Central memory CD8-positive, alpha-beta T cell (primary cell): ENCODE measurements around the gene EXT2.

Experiments
- ATAC-seq: fragments of 150-1000 bp; cut with Tn5 transposase; replicated peaks from 2 replicates; pipeline ENCODE4 v1.10.0; 2022; ENCODE audit warnings: mild to moderate bottlenecking, moderate FRiP score, moderate number of reproducible peaks; ENCODE audit not compliant: poor library complexity, severe bottlenecking; ENCODE audit errors: extremely low read depth
- DNase-seq, 2 donors: peaks; one replicate each; pipeline ENCODE4 v3.0.0; 2021; ENCODE audit warnings: low spot score in 2 of 2
- H3K27ac Mint-ChIP-seq: one replicate; pipeline ENCODE4 v1.8.0; 2022; ENCODE audit warnings: low read depth, mild to moderate bottlenecking, moderate library complexity, mixed read lengths
- H3K27me3 Mint-ChIP-seq: one replicate; pipeline ENCODE4 v1.8.0; 2022; ENCODE audit warnings: mixed read lengths
- H3K36me3 Mint-ChIP-seq: one replicate; pipeline ENCODE4 v1.8.0; 2022; ENCODE audit warnings: mild to moderate bottlenecking, moderate library complexity, mixed read lengths; ENCODE audit not compliant: insufficient read depth
- H3K4me1 Mint-ChIP-seq: one replicate; pipeline ENCODE4 v1.8.0; 2022; ENCODE audit warnings: mixed read lengths
- H3K4me3 Mint-ChIP-seq: one replicate; pipeline ENCODE4 v1.8.0; 2022; ENCODE audit warnings: mild to moderate bottlenecking, moderate library complexity, mixed read lengths
- H3K9me3 Mint-ChIP-seq: one replicate; pipeline ENCODE4 v1.8.0; 2022; ENCODE audit warnings: mixed read lengths

Gene EXT2

DNA sequence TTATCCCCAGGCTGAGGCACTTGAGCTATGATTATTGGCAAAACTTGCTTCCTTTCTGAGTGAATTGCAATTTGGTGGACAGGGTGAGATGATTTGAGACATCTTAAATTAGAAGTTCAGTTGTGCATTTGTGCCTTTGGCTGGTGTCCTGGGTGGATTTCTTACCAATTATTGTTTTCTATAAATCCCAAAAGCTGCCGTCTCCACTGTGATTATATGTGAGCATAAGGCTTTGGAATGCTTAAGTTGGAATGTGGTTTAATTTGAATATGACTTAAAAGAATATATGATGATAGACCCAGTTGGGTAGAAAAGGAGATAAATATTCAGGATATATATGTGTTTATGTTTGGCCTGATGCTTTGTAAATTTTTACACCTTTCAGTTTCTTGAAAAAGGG is 70.0 kb downstream of the EXT2 start:
- no peak overlapping the region for H3K4me3 Mint-ChIP-seq
- H3K9me3 Mint-ChIP-seq, result no peaks in the 10 kb centered on the region
- no peak overlapping the region for H3K27ac Mint-ChIP-seq
- ATAC-seq (no peak), DNase-seq (no peak)
- H3K4me1 Mint-ChIP-seq, result peaks cover 4% of the 10 kb centered on the region
- peaks cover under 1% of the 10 kb centered on the region for H3K36me3 Mint-ChIP-seq
- H3K27me3 Mint-ChIP-seq, result no peaks in the 10 kb centered on the region

DNA sequence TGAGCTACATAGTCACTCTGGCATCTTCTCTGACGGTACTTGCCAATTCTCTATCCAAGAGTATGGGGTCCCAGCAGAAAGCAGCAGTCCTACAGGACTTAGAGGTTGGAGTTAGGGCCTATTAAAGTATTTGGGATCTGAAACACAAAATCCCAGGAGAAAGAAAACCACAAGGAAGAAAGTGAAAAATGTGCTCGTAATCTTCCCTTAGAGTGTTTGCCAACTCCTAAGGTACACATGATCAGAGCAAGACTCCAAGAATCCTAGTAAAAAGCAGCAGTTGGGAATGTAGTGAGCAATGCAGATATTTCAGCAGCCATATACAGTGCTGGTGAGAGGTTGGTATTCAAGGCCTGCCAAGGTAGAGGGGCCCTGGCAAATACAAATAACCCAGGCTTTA is 71.6 kb downstream of the EXT2 start:
- DNase-seq (no peak), ATAC-seq (no peak)
- no peaks in the 10 kb centered on the region for H3K27me3 Mint-ChIP-seq
- H3K27ac Mint-ChIP-seq, result no peak overlapping the region
- no peaks in the 10 kb centered on the region for H3K9me3 Mint-ChIP-seq
- H3K4me3 Mint-ChIP-seq, result no peak overlapping the region
- H3K36me3 Mint-ChIP-seq, result no peaks in the 10 kb centered on the region
- no peaks in the 10 kb centered on the region for H3K4me1 Mint-ChIP-seq

DNA sequence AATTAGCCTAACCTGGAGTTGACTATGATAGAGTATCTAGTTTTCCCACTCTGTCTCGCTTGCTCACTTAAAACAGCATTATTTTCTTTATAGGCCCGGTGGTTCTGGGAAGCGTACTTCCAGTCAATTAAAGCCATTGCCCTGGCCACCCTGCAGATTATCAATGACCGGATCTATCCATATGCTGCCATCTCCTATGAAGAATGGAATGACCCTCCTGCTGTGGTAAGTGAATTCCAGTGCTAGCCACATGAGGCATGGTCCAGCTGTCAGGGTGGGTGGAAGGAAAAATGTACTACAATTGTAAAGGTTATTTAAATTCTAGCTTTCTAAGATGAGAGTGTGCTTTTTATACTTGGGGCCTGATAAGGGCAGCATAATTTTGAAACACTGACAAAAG is 76.0 kb downstream of the EXT2 start:
- DNase-seq, result no peak
- ATAC-seq, result no peak
- peaks cover 12% of the 10 kb centered on the region for H3K4me1 Mint-ChIP-seq
- H3K27me3 Mint-ChIP-seq, result no peaks in the 10 kb centered on the region
- H3K4me3 Mint-ChIP-seq, result no peak overlapping the region
- no peak overlapping the region for H3K27ac Mint-ChIP-seq
- no peaks in the 10 kb centered on the region for H3K9me3 Mint-ChIP-seq
- peaks cover 7% of the 10 kb centered on the region for H3K36me3 Mint-ChIP-seq

DNA sequence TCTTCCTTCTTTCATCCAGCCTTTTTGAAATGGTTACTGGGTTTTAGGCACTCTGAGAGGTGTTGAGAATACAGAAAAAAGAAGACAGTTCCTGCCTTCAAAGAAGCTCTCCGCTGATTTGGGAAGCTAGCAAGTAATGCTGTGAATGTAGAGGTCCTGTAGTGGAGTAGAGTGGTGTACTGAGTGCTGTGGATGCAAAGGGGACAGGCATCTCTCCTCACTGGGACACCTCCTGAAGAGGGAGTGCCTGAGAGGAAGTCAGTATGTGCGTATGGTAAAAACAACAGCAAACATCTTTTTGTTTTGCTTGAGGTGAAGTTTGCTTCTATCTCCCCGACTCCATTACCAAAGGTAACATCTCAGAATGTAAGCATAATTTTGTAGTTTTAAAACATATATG is 77.5 kb downstream of the EXT2 start:
- no peak overlapping the region for H3K27ac Mint-ChIP-seq
- peaks cover 12% of the 10 kb centered on the region for H3K4me1 Mint-ChIP-seq
- ATAC-seq, result no peak
- H3K4me3 Mint-ChIP-seq, result no peak overlapping the region
- peaks cover 7% of the 10 kb centered on the region for H3K36me3 Mint-ChIP-seq
- no peaks in the 10 kb centered on the region for H3K27me3 Mint-ChIP-seq
- no peak for DNase-seq
- H3K9me3 Mint-ChIP-seq, result no peaks in the 10 kb centered on the region

DNA sequence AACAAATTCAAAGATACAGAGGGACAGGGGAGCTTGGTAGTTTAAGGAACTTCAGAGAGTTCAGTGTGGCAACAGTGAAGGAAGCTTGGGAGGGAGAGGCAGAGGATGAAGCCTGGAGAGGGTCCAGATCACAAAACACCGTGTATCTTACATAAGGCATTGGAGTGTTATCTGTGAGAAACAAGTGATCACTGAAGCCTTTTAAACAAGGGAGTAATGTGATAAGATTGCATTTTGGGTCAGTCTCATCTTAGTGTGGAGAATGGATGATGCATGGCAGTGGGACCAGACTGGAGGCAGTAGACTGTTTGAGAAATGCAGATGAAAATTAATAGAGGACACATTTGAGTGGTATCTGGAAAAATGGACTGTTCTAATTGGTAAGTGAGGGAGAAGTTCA is 79.4 kb downstream of the EXT2 start:
- no peak for DNase-seq
- Mint-ChIP-seq H3K27ac (no peak overlapping the region), H3K4me3 (no peak overlapping the region)

DNA sequence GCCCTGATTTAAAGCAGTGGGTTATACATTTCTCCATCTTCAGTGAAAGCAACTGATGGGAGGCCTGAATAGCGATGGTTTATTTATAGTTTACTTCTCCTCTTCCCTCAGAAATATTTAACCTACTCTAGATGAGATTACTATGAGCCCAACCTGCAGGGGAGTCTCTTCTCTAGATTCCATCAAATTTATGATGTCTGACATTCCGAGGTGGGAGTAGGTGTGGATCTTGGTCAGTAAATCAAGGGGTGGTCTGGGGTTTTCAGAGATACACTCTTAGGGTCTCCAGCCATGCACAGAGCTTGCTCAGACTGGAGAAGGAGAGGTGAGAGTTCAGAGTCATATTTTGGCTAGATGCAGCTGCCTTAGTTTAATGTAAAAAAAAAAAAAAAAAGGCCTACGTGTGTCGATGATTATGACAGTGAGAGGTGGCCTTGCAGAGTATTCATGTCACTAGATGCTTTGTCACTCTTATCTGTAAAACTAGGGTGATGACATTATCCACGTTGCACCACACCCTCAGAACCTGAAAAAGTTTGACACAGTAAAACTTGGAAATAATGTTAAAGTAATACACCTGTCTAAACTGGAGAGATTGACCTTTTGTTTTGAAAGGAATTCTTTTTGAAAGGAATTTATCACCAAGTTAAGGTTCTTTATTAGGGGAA is 81.2 kb downstream of the EXT2 start:
- DNase-seq (no peak), ATAC-seq (no peak)
- Mint-ChIP-seq H3K36me3 (peaks cover 9% of the 10 kb centered on the region), H3K4me1 (peaks cover 12% of the 10 kb centered on the region), H3K9me3 (no peaks in the 10 kb centered on the region), H3K27me3 (no peaks in the 10 kb centered on the region), H3K27ac (peak overlapping the region; percentile 50), H3K4me3 (no peak overlapping the region)

More for the DNA sequence above, 79.4 kb downstream of the EXT2 start:
- Mint-ChIP-seq H3K27me3 (no peaks in the 10 kb centered on the region), H3K36me3 (peaks cover 7% of the 10 kb centered on the region), H3K9me3 (no peaks in the 10 kb centered on the region), H3K4me1 (peaks cover 12% of the 10 kb centered on the region)
- no peak for ATAC-seq

DNA sequence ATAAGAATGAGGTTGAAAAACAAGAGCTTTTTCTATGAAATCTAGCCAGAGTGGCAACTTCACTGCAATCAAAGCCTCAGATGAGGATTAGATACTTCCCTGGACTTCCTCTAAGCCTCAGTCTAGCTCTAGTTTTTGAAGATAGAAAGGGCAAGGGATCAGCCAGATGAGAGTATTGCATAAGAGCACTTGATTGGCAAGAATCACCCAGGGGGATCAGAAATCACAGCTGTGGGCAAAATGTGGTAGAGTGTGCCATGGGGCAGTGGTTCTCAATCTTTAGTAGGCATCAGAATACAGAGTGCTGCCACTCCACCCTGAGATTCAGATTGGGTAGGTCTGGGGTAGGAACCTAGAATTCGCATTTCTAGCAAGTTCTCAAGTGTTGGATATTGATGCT is 82.4 kb downstream of the EXT2 start:
- DNase-seq, result no peak
- Mint-ChIP-seq H3K27ac (no peak overlapping the region), H3K4me3 (no peak overlapping the region), H3K4me1 (peaks cover 13% of the 10 kb centered on the region), H3K9me3 (no peaks in the 10 kb centered on the region), H3K36me3 (peaks cover 4% of the 10 kb centered on the region), H3K27me3 (no peaks in the 10 kb centered on the region)
- ATAC-seq, result no peak

DNA sequence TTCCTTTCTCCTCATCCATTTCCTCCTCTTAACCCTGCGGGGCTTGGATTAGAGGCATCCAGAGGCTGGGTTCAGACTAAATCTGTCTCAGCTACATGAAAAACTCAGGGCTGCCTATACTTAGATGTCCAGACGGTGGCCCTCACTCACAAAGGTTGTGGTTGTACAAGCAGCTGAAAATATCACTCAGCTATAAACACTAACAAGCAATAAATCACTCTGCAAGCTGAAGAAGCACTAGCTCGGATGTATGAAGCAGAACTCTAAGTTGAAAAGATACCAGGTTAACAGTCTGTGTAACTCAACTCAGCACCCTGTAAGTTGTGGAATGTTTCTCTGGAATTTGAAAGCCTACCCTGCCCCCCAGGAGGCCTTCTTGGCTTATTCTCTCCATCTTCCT is 82.9 kb downstream of the EXT2 start:
- no peak overlapping the region for H3K4me3 Mint-ChIP-seq
- H3K4me1 Mint-ChIP-seq, result peaks cover 12% of the 10 kb centered on the region
- H3K27ac Mint-ChIP-seq, result no peak overlapping the region
- peaks cover 3% of the 10 kb centered on the region for H3K36me3 Mint-ChIP-seq
- H3K9me3 Mint-ChIP-seq, result no peaks in the 10 kb centered on the region
- H3K27me3 Mint-ChIP-seq, result no peaks in the 10 kb centered on the region
- ATAC-seq (no peak), DNase-seq (no peak)

DNA sequence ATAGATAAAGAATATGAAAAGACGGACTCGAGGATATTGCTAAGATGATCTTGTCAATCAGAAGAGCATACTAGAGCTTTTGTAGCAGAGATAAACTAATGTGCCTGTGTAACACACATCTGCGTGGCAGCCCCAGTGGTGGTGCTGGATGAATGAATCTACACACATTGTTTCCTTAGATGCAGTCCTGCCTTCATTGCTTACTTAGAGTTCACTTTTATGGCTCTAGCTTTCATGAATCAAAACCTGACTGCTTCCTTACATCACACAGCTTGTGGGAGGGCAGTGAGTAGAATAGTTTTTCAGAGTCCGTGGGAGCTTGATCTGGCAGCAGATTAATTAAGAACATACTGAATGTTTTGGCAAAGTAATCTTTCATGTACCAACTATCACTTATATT is 83.7 kb downstream of the EXT2 start:
- DNase-seq, result no peak
- Mint-ChIP-seq H3K4me1 (peaks cover 12% of the 10 kb centered on the region), H3K36me3 (peaks cover 3% of the 10 kb centered on the region), H3K27me3 (no peaks in the 10 kb centered on the region), H3K27ac (no peak overlapping the region), H3K9me3 (no peaks in the 10 kb centered on the region), H3K4me3 (no peak overlapping the region)
- no peak for ATAC-seq

DNA sequence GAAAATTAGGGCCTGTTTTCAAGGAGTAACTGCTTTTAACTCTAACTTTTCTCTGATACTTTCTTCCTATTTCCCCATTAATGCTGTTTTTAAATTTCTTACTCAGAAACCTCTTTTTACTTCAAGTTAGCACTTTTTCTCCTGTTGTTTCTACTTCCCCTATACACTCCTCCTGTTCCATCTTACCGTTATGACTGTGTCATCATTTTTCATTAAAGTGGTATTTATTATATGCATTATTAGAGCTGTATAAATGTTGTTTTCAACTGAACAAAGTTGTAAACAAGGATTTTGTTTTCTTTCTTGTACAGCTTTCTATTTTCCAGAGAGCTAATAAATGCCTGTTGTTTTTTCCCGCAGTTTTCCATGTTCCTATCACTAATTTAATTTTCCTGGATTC is 84.6 kb downstream of the EXT2 start:
- ATAC-seq, result no peak
- H3K27ac Mint-ChIP-seq, result no peak overlapping the region
- no peaks in the 10 kb centered on the region for H3K27me3 Mint-ChIP-seq
- no peak for DNase-seq
- H3K36me3 Mint-ChIP-seq, result peaks cover 3% of the 10 kb centered on the region
- peaks cover 12% of the 10 kb centered on the region for H3K4me1 Mint-ChIP-seq
- H3K9me3 Mint-ChIP-seq, result no peaks in the 10 kb centered on the region
- H3K4me3 Mint-ChIP-seq, result no peak overlapping the region

DNA sequence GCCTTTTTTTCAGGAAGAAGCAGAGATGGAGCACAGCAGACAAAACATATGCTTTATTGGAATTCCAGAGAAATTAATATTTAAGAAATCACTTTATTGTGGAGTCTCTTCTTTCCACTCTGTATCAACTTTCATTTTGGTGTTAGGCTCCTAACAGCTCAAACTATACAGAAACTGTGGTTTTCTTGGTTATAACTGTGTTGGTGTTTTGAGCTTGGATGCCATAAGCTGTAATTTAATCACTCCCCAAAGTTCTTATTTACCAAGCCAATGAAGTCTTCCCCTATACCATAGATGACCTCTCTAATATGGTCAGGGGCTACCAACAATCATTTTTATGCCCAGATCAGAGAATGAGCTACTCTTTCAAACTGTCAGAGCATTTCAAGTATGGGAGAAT is 90.0 kb downstream of the EXT2 start:
- peaks cover 4% of the 10 kb centered on the region for H3K36me3 Mint-ChIP-seq
- ATAC-seq (no peak), DNase-seq (no peak)
- H3K27ac Mint-ChIP-seq, result no peak overlapping the region
- peaks cover 17% of the 10 kb centered on the region for H3K4me1 Mint-ChIP-seq
- peaks cover 6% of the 10 kb centered on the region for H3K9me3 Mint-ChIP-seq
- H3K27me3 Mint-ChIP-seq, result no peaks in the 10 kb centered on the region
- H3K4me3 Mint-ChIP-seq, result no peak overlapping the region

DNA sequence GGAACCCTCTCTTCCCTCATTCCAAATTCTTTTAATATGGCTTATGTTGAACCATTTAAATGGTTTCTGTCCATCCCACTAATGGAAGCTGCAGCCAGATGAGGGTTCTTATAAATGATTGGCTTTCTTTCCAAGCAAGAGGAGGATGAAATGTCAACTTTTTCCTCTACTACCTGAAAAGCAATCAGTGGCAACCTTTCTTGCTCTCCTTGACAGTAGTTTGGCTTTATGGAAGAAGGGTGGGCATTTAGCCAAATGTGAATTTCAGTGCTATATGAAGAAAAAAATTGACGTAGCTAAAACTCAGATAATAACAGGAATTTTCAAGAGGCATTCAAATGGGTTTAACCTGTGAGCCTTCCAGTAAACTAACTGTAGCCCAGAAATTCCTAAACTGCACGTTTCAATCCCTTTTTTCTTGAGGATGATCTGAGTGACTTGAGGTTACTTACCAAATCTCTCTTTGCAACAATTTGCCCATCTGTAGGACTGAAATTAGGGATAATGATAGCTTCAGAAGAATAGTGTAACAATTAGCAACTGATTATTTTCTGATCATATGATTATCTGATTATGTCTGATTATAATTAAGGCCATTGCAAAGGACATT is 90.9 kb downstream of the EXT2 start:
- DNase-seq (no peak), ATAC-seq (no peak)
- H3K9me3 Mint-ChIP-seq, result peaks cover 6% of the 10 kb centered on the region
- H3K27ac Mint-ChIP-seq, result no peak overlapping the region
- peaks cover 17% of the 10 kb centered on the region for H3K4me1 Mint-ChIP-seq
- H3K4me3 Mint-ChIP-seq, result no peak overlapping the region
- H3K27me3 Mint-ChIP-seq, result no peaks in the 10 kb centered on the region
- peaks cover 2% of the 10 kb centered on the region for H3K36me3 Mint-ChIP-seq

DNA sequence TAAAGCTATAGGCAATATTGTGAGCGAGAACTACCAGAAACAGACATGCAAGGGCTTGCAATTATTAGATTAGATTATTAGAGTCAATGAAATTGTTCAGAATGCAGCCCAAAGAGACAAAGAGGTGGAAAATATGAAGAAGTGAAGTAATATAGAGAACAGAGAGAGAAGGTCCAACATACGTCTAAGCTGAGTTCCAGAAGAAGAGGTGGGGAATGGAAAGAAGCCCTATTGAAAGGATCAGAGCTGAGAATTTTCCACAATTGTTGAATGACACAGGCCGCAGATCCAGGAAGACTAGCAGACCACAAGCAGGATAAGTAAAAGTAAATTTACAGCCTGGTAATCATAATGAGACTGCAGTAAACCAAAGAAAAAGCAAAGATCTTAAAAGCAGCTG is 93.2 kb downstream of the EXT2 start:
- ATAC-seq (no peak), DNase-seq (no peak)
- H3K27me3 Mint-ChIP-seq, result no peaks in the 10 kb centered on the region
- H3K4me1 Mint-ChIP-seq, result peaks cover 18% of the 10 kb centered on the region
- H3K36me3 Mint-ChIP-seq, result peaks cover 2% of the 10 kb centered on the region
- no peak overlapping the region for H3K27ac Mint-ChIP-seq
- peaks cover 6% of the 10 kb centered on the region for H3K9me3 Mint-ChIP-seq
- no peak overlapping the region for H3K4me3 Mint-ChIP-seq
